GM13976 (cell line): ENCODE measurements around the gene MAPK10.

Experiments
- DNase-seq: peaks from one replicate; pipeline ENCODE4 v3.0.0; 2012; ENCODE audit warnings: low spot score
- in situ Hi-C: fragments of 300-500 bp; cut with MboI; formaldehyde crosslinking; loops from one replicate; pipeline ENCODE4 v1.12.0; 2022; ENCODE audit warnings: low sequenced_read_pairs, mixed read lengths, inconsistent platforms; ENCODE audit not compliant: unreplicated experiment
- TF ChIP-seq, protein P1 (sequence below): IDR thresholded peaks from 2 replicates; pipeline ENCODE4 v1.5.1; 2012; ENCODE audit warnings: borderline replicate concordance, mild to moderate bottlenecking; ENCODE audit not compliant: insufficient read depth; ENCODE audit errors: extremely low read depth, missing control alignments, control extremely low read depth

The MAPK10 gene

DNA sequence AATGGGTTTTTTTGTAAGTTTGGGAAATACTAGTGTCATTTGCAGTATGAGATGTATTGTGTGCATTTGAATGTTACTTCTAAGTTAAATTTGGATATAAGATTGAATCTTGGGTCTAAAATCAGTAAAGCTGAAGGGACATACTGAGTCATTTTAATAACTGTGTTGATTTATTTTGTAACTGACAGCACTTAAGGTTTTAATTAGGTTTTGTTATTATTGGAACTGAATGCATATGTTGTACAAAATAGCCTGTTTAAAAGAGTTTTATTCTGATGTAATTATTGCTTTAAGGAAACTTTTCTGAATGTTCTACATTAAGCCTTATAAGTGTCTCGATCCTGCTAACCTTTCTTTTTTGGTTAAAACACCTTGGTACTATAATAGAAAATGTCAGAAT, 396.6 kb downstream of the MAPK10 start:
- DNase-seq, result no peak
- in situ Hi-C loops, result no loop called here
- TF ChIP-seq, protein P1, sequence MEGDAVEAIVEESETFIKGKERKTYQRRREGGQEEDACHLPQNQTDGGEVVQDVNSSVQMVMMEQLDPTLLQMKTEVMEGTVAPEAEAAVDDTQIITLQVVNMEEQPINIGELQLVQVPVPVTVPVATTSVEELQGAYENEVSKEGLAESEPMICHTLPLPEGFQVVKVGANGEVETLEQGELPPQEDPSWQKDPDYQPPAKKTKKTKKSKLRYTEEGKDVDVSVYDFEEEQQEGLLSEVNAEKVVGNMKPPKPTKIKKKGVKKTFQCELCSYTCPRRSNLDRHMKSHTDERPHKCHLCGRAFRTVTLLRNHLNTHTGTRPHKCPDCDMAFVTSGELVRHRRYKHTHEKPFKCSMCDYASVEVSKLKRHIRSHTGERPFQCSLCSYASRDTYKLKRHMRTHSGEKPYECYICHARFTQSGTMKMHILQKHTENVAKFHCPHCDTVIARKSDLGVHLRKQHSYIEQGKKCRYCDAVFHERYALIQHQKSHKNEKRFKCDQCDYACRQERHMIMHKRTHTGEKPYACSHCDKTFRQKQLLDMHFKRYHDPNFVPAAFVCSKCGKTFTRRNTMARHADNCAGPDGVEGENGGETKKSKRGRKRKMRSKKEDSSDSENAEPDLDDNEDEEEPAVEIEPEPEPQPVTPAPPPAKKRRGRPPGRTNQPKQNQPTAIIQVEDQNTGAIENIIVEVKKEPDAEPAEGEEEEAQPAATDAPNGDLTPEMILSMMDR, result no peak

DNA sequence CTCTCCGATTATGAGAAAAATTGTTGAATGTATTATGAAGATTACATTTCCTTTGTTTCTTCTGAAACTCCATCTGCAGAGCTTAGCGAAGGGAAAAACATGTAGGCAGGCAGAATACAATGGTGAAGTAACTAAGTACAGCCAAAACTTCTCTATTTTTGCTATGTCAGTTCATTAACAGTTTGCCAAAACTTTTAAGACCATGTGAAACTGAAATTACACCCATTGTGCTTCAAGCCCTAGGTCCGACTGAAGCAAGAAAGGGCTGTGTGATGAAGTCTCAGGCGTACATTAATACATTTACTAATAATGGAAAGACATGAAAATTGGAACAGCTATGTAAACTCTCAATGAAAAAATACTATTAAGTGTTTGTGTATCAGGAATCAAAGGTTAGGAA, 398.0 kb downstream of the MAPK10 start:
- in situ Hi-C loops, result no loop called here
- no peak for DNase-seq
- TF ChIP-seq, protein P1, result no peak

DNA sequence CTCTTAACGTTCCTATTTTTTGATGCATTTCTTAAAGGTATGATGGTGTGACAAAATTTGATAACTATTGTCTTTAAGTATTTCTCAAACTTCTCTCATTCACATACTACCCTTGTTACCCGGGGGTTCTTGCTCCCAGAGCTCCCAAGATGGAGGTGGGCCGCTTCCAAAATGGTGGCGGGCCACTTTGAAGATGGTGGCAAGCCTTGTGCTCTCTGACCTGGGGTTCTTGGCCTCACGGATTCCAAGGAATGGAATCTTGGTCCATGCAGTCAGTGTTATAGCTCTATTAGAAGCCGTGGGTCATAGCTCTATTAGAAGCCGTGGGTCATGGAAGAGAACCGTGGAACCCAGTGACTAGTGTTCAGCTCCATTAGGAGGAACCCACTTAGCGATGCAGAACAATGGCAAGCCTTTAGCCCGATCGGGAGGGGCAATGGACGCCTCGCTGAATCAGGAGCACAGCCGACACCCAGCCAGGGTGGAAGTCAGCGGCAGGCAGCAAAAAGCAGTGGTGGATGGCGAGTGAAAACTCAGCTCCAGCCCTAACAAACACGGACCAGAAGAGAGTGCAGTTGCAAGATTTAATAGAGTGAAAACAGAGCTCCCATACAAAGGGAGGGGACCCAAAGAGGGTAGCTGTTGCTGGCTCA, 403.4 kb downstream of the MAPK10 start:
- in situ Hi-C loops, result no loop called here
- TF ChIP-seq, protein P1, result no peak
- no peak for DNase-seq

DNA sequence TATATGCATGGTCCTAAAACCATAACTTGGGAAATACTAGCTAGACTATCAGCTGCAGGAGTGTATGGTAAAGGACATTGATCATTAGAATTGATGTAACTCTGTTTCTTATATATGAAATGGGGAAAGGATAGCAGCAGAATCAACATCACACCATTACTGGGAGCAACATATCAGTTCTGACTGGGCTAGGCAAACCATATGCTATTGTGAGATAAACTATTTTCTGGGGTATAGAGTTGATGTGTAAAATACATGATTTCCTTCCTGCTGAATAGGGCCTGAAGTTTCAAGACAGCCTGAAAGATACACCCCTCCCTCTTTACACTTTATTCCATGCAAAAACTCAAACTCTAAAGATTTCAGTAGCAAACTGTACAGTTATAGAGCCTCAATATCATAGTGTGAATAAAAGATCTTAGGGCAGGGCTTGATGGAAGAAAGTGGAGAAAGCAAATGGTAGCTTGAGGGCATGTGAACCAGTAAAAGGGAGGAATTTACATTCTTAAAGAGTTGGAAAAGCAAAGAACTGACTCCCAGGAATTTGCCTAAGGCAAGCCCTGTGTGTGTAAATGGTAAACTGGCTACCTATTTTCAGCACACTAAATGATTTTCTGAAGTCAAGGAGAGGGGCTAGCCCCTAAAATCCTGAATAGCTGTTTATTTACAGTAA, 404.1 kb downstream of the MAPK10 start:
- no peak for DNase-seq
- TF ChIP-seq, protein P1, result no peak

DNA sequence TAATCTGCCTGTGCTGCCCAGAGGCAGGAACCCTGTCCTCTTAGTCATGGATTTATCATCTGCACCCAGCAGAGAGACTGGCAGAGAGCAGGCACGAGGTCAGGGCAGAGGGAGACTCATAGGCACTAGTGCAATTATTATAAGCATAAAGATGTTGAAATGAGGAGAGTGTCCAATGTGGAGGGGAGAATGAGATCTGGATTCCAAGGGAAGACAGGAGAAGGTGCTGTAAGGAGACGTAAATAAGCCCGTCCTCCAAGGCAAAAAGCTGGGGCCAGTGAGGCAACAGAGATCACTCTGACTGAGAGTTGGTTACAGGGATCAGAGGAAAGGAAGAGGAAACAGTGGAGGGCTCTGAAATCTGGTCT, 406.2 kb downstream of the MAPK10 start:
- DNase-seq, result no peak
- TF ChIP-seq, protein P1, result no peak
- in situ Hi-C loops, result no loop called here

More for the DNA sequence above, 404.1 kb downstream of the MAPK10 start:
- in situ Hi-C loops, result no loop called here

DNA sequence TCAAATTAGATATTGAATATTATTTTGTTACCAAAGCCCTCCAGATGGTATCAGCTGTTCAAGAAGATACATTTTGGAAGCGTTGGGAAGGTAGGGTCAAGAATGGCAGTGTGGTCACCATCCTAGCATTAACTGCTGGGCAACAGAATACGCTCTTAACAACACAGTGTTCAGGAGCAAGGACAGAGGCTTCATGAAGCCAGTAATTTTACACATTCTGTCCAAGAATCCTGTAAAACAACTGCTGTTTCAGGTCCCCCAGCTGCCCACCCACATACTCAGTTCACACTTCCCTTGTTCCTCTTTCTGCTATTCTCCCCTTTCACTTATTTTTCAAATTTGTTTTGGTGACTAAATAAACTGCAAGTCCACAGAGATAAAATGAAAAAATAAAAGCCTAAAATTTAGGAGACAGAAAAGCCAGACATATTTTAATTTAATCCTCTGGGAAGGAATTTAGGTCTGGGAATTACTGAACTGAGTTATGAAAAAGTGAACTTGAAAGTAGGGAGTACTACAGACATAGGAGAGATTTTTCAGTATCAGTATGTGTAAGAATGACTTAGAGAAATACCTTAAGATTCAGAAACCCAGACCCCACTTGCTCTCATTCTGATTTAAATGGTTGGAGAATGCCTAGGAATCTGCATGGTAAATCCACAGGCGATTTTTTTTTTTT, 406.7 kb downstream of the MAPK10 start:
- TF ChIP-seq, protein P1, result no peak
- in situ Hi-C loops, result no loop called here
- DNase-seq, result no peak
